ENCODE results near the gene MOB1A. TPM values are rescaled to one million over a fixed set of nuclear protein-coding genes. Genes with fewer than 3 reads are reported as not detected.
A peak's percentile ranks its signal among the peaks of the same experiment; 100 is the strongest.

MOB1A gene
- total RNA-seq, 2 experiments from 2014 or later = 110 to 144 TPM

DNA sequence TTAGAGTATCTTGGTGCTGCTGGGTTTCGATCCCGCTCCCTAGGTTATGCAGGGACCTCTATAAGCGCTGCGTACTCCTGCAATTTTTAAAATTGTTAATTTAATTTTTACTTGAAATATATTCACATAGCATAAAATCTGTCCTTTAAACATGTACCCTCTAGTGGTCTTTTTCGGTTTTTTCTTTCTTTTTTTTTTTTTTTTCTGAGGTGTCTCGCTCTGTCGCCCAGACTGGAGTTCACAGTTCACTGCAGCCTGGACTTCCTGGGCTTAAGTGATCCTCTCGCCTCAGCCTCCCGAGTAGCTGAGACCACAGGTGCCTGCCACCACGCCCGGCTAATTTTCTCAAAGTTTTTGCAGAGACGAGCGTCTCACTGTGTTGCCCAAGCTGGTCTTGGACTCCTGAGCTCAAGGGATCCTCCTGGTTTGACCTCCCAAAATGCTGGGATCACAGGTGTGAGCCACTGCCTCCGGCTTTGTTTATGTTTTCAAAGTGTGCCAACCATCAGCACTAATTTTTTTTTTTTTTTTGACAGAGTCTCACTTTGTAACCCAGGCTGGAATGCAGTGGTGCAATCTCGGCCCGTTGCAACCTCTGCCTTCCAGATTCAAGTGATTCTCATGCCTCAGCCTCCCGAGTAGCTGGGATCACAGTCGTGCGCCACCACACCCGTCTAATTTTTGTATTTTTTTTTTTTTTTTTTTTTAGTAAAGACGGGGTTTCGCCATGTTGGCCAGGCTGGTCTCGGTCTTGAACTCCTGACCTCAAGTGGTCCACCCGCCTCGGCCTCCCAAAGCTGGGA is 585 bp upstream of the MOB1A start:
- Histone ChIP-seq H3K4me1 (ENCODE audit: insufficient read depth, low read length, poor library complexity, severe bottlenecking) (peaks cover 66% of the 10 kb centered on the region), H3K36me3 (ENCODE audit: insufficient read depth, low read length) (peaks cover 36% of the 10 kb centered on the region), H3K79me2 (ENCODE audit: insufficient read depth, low read depth, low read length) (peaks cover 51% of the 10 kb centered on the region), H2AFZ (ENCODE audit: low read length) (no peak overlapping the region; the same call in 1 of the 2 replicates), H3K4me2 (ENCODE audit: low read length) (peak overlapping the region; percentile 39), H4K20me1 (ENCODE audit: insufficient read depth, low read length) (peaks cover 19% of the 10 kb centered on the region), H3K27ac (ENCODE audit: low read depth, low read length, poor library complexity, severe bottlenecking) (peak overlapping the region; percentile 90), H3K9me3 (ENCODE audit: low read length) (peaks cover 15% of the 10 kb centered on the region; the same call in 1 of the 2 replicates), H3K4me3 (ENCODE audit: low read depth, low read length, poor library complexity, severe bottlenecking) (peak overlapping the region; percentile 84), H3K9me2 (ENCODE audit: insufficient read depth, low read length) (no peaks in the 10 kb centered on the region)
- ChIA-PET CTCF (ENCODE audit: unreplicated experiment) (interaction anchor here (1.0 to 1.5 kb wide), 2 partner anchors 13 to 20 kb away, joined by 3 to 8 read pairs; partner anchors contain the start of gene MTHFD2), POLR2A (interaction anchor here (0.6 to 5.8 kb wide), 13 partner anchors 10 to 432 kb away, joined by 3 to 118 read pairs (median 5); partner anchors contain the start of gene MTHFD2)
- peak; percentile 86 for DNase-seq (ENCODE audit: low spot score)
- TF ChIP-seq, protein P1, sequence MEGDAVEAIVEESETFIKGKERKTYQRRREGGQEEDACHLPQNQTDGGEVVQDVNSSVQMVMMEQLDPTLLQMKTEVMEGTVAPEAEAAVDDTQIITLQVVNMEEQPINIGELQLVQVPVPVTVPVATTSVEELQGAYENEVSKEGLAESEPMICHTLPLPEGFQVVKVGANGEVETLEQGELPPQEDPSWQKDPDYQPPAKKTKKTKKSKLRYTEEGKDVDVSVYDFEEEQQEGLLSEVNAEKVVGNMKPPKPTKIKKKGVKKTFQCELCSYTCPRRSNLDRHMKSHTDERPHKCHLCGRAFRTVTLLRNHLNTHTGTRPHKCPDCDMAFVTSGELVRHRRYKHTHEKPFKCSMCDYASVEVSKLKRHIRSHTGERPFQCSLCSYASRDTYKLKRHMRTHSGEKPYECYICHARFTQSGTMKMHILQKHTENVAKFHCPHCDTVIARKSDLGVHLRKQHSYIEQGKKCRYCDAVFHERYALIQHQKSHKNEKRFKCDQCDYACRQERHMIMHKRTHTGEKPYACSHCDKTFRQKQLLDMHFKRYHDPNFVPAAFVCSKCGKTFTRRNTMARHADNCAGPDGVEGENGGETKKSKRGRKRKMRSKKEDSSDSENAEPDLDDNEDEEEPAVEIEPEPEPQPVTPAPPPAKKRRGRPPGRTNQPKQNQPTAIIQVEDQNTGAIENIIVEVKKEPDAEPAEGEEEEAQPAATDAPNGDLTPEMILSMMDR (conservative IDR thresholded peaks at IDR 0.05; ENCODE audit: low read length) = peak; percentile 67
- TF ChIP-seq EZH2phosphoT487 (IDR thresholded peaks at IDR 0.05; ENCODE audit: borderline replicate concordance, low read depth, low read length) = no peak
- TSS peak; percentile 91 for BruUV-seq (replicated peaks)
- intact Hi-C loops (cut with micrococcal nuclease; ENCODE audit: unreplicated experiment) = no loop called here

DNA sequence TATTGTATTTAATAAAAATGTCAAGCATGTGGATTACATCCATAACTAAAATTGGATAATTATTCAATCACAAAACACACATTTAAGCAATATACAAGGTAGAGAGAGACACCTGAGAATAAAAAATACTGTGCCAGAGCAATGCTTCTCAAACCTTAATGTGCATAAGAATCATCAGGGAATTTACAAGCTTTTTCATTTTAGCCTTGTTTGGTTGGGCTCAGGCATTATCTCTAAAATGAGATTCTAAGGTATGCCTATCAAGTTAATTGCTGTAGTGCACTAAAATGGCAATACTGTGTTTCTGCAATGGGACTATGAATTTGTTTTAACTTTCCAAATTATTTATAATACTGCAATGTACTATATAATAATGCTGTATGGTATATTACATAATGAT is 983 bp downstream of the MOB1A start:
- DNase-seq (ENCODE audit: low spot score) = no peak
- TF ChIP-seq, protein P1 (conservative IDR thresholded peaks at IDR 0.05; ENCODE audit: low read length) = no peak
- TF ChIP-seq EZH2phosphoT487 (IDR thresholded peaks at IDR 0.05; ENCODE audit: borderline replicate concordance, low read depth, low read length) = no peak
- Histone ChIP-seq H3K79me2 (ENCODE audit: insufficient read depth, low read depth, low read length) (peaks cover 65% of the 10 kb centered on the region), H3K9me2 (ENCODE audit: insufficient read depth, low read length) (no peaks in the 10 kb centered on the region), H3K27ac (ENCODE audit: low read depth, low read length, poor library complexity, severe bottlenecking) (peak overlapping the region; percentile 90), H3K9me3 (ENCODE audit: low read length) (peaks cover 16% of the 10 kb centered on the region; the same call in 1 of the 2 replicates), H4K20me1 (ENCODE audit: insufficient read depth, low read length) (peaks cover 24% of the 10 kb centered on the region), H3K4me3 (ENCODE audit: low read depth, low read length, poor library complexity, severe bottlenecking) (peak overlapping the region; percentile 84), H3K4me1 (ENCODE audit: insufficient read depth, low read length, poor library complexity, severe bottlenecking) (peaks cover 63% of the 10 kb centered on the region), H3K4me2 (ENCODE audit: low read length) (peak overlapping the region; percentile 87), H3K36me3 (ENCODE audit: insufficient read depth, low read length) (peaks cover 47% of the 10 kb centered on the region), H2AFZ (ENCODE audit: low read length) (no peak overlapping the region)
- intact Hi-C loops (cut with micrococcal nuclease; ENCODE audit: unreplicated experiment) = loop anchor here (1.0 kb wide), 1 partner anchor 22 kb away; no protein-coding TSS in a partner anchor
- ChIA-PET CTCF (ENCODE audit: unreplicated experiment) (interaction anchor here (1.5 kb wide), 1 partner anchor 21 kb away, joined by 8 read pairs; the partner anchor contains the start of gene MTHFD2), POLR2A (interaction anchor here (0.6 to 5.8 kb wide), 9 partner anchors 9 to 431 kb away, joined by 3 to 118 read pairs (median 7); partner anchors contain the start of gene MTHFD2)
- BruUV-seq (replicated peaks) = TSS peak; percentile 67

Measured in OCI-LY7 (cell line).